Activated naive CD4-positive, alpha-beta T cell treated with anti-CD3 and anti-CD28 coated beads for 36 hours (primary cell): ENCODE results near the gene VAV3. TPM values are rescaled to one million over a fixed set of nuclear protein-coding genes. Genes with fewer than 3 reads are reported as not detected.

Experiments used
- CTCF ChIA-PET: fragments of 350-600 bp; sonication (Branson Sonifier 250); formaldehyde crosslinking; loops from one replicate; lab custom pipeline; 2021; ENCODE audit warnings: antibody characterized with exemption; lab: Charles Lee
- DNase-seq: peaks from one replicate; pipeline ENCODE4 v3.0.0-alpha.2; 2020
- H3K27ac Mint-ChIP-seq: one replicate; pipeline ENCODE4 v1.8.0; 2021; ENCODE audit warnings: mild to moderate bottlenecking, mixed read lengths
- H3K27me3 Mint-ChIP-seq: one replicate; pipeline ENCODE4 v1.8.0; 2021; ENCODE audit warnings: low read depth, mixed read lengths
- H3K36me3 Mint-ChIP-seq: one replicate; pipeline ENCODE4 v1.8.0; 2021; ENCODE audit warnings: low read depth, mixed read lengths
- H3K4me1 Mint-ChIP-seq: one replicate; pipeline ENCODE4 v1.8.0; 2021; ENCODE audit warnings: low read depth, mixed read lengths
- H3K4me3 Mint-ChIP-seq: one replicate; pipeline ENCODE4 v1.8.0; 2021; ENCODE audit warnings: mild to moderate bottlenecking, moderate library complexity, mixed read lengths
- H3K9me3 Mint-ChIP-seq: one replicate; pipeline ENCODE4 v1.8.0; 2021; ENCODE audit warnings: mixed read lengths
- intact Hi-C: fragments of 100-400 bp; cut with micrococcal nuclease; formaldehyde crosslinking; loops from one replicate; pipeline ENCODE4 v1.15.1; 2023
- microRNA-seq: library from miRNA; unstranded; fragments of <30 nt; microRNA quantifications from one replicate; pipeline ENCODE4 v1.2.0, GENCODE V29; 2022; ENCODE audit warnings: borderline microRNAs expressed, borderline replicate concordance
- total RNA-seq, 2 experiments: library from RNA; stranded (reverse); gene quantifications; one replicate each; pipeline ENCODE4 v1.2.3, GENCODE V29; 2021

The VAV3 gene
- total RNA-seq, 2 experiments from 2014 or later: 1.3 to 2.3 TPM

DNA sequence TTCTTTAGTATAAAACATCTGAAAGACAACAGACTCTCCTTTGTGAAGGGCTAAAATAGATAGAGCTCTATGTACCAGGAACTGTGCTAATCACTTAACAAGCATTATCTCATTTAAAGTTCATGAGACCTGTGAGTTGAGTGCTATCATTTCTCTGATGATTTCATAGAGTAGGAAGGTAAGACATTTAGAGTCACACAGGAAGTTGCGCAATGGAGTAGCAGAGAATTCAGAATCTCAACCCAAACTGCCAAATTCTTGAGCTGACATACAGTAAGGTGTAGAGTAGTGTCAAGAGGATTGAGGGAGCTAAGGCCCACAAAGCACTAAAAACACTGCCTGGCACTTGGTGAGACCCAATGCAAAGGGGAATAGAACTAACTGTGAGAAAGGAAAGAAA is 439.8 kb downstream of the VAV3 start:
- intact Hi-C loops: loop anchor here (5.0 kb wide), 2 partner anchors 222 to 328 kb away; no protein-coding TSS in a partner anchor
- CTCF ChIA-PET: no interaction called here
- H3K4me3 Mint-ChIP-seq: no peak overlapping the region
- H3K36me3 Mint-ChIP-seq: no peaks in the 10 kb centered on the region
- H3K9me3 Mint-ChIP-seq: peaks cover 2% of the 10 kb centered on the region
- no peaks in the 10 kb centered on the region for H3K4me1 Mint-ChIP-seq
- H3K27ac Mint-ChIP-seq: no peak overlapping the region
- peak; percentile 8 for DNase-seq
- peaks cover 10% of the 10 kb centered on the region for H3K27me3 Mint-ChIP-seq

DNA sequence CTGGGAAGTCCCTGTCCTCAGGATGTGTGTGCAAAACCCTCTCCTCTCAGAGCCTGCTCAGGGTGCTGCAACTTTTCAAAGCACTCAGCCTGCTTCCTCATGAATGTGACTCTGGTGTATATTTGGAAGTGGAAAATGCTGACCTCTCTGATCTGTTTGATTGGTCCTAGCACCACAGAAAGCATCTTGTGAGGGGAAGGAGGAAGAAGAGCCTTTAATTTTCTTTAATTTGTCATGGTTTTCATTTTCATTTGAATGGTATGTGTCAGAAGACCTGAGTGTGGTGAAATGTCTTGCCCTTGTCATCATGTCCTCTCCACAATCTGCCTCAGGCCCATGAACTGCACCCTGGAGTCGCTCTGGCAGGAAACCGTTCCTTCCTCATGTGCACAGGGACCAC is 440.7 kb downstream of the VAV3 start:
- Mint-ChIP-seq H3K36me3 (no peaks in the 10 kb centered on the region), H3K4me1 (no peaks in the 10 kb centered on the region), H3K4me3 (no peak overlapping the region), H3K27me3 (peaks cover 7% of the 10 kb centered on the region), H3K9me3 (peaks cover 2% of the 10 kb centered on the region), H3K27ac (no peak overlapping the region)
- CTCF ChIA-PET: no interaction called here
- intact Hi-C loops: no loop called here
- DNase-seq: no peak

DNA sequence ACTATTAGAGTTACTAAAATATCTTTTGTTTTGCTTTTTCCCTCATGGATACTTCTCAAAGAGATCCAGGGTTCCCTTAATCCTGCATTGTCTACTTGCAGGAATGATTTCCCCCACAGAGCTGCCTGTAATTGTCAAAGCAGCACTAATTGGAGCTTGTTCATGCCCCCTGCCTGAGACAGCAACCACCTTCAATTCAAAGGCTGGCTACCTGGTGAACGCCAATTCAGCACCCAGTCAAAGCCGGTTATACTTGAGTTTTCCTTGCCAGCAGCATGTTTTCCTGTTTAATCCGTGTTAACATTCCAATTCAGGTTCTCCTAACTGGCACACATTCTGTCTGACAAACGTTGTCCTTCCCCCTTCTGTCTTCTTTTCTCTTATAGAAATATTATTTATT is 441.2 kb downstream of the VAV3 start:
- CTCF ChIA-PET: no interaction called here
- H3K9me3 Mint-ChIP-seq: peaks cover 2% of the 10 kb centered on the region

DNA sequence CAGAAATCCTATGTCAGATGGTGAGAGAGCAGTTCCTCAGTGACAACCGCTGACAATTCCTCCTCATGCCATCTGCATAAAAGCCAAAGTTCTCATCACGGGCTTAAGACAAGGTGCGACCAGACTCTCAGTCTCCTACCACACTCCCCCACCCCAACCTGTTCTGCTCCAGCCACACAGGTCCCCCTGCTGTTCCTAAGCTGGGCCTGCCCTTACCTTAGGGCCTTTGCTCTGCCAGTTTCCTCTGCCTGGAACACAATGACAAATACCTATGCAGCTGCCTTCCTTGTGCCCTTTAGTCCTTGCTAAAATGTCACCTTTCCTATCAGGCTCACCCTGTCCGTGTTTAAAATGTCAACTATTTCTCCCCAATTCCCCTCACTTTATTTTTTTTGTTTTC is 441.9 kb downstream of the VAV3 start:
- DNase-seq: no peak
- H3K9me3 Mint-ChIP-seq: peaks cover 2% of the 10 kb centered on the region
- intact Hi-C loops: no loop called here
- no peaks in the 10 kb centered on the region for H3K36me3 Mint-ChIP-seq
- no peak overlapping the region for H3K4me3 Mint-ChIP-seq
- peaks cover 2% of the 10 kb centered on the region for H3K27me3 Mint-ChIP-seq
- CTCF ChIA-PET: no interaction called here
- H3K27ac Mint-ChIP-seq: no peak overlapping the region
- no peaks in the 10 kb centered on the region for H3K4me1 Mint-ChIP-seq

More for the DNA sequence above, 441.2 kb downstream of the VAV3 start:
- Mint-ChIP-seq H3K27me3 (peaks cover 4% of the 10 kb centered on the region), H3K36me3 (no peaks in the 10 kb centered on the region), H3K27ac (no peak overlapping the region), H3K4me1 (no peaks in the 10 kb centered on the region), H3K4me3 (no peak overlapping the region)
- intact Hi-C loops: no loop called here
- DNase-seq: no peak

Small RNA genes within 50 kb of the gene (microRNA-seq; reads per million reads assigned to microRNA genes)
- gene MIR7852: not detected

Other genes with a start within 250 kb of the VAV3 start
- gene SLC25A24, start 235.2 kb upstream of the VAV3 start, total RNA-seq: 1 to 10 TPM; 5.2 to 5.5 TPM